UCSD-AML1 (cell line): Measurements from ENCODE around the gene AP2A2.
"Not testable (repeated sequence)": the region's sequence is repeated elsewhere in the genome, so short reads cannot be mapped to it uniquely, and the experiment has no call there.

ENCODE experiments used
- DNase-seq: peaks from one replicate; lab custom pipeline; 2025; ENCODE audit not compliant: unreplicated experiment; lab: John Stamatoyannopoulos, UW

The AP2A2 gene

GRCh38 chr11:972523-973211, 47.0 kb downstream of the AP2A2 start:
- DNase-seq = no peak

- no peak for DNase-seq
Measured at GRCh38 chr11:973237-973636, 47.6 kb downstream of the AP2A2 start.

- not testable (repeated sequence) for DNase-seq
Measured at GRCh38 chr11:975376-975775, 49.7 kb downstream of the AP2A2 start.

DNA sequence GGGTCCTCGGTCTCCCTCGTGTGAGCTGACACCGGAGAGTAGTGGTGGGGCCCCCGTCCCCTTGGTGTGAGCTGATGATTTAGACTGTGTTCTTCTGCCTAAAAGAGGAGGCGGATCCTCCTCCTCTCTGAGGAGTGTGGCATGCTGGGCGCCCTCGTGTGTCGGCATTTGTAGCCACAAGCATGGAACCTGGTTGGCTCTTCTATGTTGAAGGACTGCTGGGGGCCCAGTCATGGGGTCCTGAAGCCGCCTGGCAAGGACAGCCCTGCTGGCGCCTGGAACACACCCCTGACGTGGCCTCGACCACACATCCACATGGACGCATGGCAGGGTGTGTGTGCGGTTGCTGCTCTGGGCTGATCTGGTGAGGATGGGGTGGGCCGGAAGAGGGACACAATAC, 50.2 kb downstream of the AP2A2 start:
- DNase-seq = peak; percentile 43

- DNase-seq = no peak
Measured at GRCh38 chr11:976431-977160, 50.9 kb downstream of the AP2A2 start.

DNA sequence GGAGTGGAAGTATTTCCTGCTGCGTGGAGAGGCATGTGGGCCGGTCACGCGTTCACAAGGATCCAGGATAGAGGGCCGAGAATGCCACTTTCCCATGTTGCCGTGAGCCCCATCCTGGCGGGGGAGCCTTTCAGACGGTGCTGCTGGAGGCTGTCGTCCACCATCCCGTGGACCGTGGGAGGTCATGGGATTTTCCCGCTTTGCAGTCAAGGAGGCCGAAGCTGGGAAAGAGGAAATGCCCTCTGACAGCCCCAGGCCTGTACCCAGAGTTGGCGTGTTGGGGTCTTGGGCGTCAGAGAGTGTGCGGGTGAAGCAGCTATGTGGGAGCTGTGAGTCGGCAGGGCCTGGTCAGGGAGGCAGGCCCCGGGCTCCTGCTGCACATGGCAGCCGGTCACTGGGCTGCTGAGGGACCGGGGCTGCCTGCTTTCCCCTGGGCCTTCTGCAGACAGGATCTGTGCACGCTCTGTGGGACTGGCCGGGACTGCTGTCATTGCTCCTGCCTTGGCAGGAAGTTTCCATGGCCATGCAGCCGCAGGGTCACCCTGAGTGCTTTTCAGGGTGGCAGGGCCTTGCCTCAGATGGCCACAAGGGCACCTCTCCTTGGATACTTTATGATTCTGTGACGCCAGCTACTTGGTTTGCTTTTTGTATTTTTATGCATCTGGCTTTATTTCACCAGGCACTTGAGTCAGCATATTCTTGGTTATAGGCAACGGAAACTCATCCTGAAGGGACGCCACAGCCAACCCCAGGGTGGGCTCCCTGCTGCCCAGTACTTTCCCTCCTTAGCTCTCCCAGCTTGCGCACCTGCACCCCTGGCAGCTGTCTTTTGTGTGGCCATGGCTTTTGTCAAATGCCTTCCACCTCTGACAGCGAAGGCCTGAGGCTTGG, 52.4 kb downstream of the AP2A2 start:
- no peak for DNase-seq

DNA sequence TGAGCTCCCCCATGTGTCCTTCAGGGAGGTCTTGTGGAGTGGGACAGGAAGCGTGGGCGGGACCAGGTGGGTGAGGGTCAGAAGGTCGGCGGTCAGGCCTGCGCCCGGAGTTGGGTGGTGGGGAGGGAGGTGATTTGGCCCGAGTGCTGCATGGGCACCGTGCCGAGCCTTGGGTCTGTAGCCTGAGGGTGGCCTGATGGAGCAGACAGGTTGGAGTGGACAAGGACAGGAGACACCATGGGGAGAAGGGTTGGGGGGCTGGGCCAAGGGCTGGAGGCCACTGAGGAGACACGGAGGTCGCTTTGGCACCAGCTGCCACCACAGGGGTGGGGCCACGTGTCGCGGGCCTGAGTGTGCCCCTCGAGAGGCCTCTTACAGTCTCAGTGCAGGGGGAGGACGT, 53.1 kb downstream of the AP2A2 start:
- DNase-seq = no peak

DNA sequence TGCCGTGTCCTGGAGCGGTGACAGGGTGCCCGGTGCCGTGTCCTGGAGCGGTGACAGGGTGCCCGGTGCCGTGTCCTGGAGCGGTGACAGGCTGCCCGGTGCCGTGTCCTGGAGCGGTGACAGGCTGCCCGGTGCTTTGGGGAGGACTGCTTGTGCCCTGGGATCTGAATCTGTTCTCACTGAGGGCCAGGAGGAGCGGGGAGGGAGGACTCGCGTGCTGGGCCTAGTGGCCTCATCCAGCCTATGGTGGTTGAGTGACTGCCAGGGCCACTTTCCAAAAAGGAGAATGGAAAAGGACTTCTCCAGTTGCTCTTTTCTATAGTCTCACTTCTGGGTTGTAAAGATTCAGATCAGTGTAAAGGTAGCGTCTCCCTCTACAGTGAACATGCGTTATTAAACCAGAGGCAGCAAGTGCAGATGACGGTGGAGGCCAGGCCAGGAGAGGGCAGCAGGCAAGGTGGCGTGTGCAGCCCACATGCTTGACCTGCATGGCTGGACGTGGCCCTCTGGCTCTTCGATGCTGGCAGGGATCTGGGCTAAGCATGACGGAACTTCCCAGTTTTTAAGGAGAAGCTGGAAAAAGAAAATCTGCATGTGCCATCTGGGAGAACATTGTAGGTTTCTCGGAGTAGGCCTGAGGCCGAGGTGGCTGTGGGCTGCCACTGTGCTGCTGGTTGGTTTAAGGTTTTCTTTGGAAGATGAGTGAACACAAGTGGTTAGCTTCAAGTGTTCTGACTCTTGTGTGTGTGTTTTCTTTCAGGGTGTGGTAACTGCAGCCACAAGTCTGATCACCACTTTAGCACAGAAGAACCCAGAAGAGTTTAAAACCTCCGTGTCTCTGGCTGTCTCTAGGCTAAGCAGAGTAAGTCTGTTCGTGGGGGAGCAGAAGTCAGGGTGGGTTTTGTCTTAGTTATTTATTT, 55.0 kb downstream of the AP2A2 start:
- no peak for DNase-seq

GRCh38 chr11:981764-982163, 56.1 kb downstream of the AP2A2 start:
- no peak for DNase-seq

DNA sequence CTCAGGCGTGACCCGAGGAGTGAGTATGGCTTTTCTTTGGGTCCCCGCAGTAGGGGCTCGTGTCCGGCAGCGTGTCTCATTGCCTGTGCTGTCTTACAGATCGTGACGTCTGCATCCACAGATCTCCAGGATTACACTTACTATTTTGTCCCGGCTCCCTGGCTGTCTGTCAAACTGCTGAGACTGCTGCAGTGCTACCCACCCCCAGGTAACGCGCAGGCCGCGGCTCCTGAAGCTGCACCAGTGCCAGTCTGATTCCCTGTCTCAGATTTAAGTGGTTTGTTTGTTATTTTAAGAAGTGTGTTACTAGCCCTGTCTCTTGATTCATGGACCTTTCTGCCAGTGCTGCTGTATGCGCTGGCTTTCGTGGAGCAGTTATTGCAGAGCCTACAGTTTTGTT, 58.9 kb downstream of the AP2A2 start:
- no peak for DNase-seq

DNA sequence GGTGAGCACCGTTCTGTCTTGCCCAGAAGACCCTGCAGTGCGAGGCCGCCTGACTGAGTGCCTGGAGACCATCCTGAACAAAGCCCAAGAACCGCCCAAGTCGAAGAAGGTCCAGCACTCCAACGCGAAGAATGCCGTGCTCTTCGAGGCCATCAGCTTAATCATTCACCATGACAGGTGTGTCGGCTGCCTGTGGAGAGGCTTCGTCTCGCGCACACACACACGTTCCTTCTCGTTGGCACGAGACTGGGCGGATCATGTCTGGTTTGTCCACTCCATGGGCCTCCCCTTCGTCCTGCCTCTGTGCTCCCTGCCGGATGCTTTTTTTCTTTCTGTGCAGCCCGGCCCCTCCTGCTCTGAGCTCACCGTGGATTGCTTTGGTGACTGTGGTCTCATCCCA, 59.7 kb downstream of the AP2A2 start:
- DNase-seq = no peak

DNA sequence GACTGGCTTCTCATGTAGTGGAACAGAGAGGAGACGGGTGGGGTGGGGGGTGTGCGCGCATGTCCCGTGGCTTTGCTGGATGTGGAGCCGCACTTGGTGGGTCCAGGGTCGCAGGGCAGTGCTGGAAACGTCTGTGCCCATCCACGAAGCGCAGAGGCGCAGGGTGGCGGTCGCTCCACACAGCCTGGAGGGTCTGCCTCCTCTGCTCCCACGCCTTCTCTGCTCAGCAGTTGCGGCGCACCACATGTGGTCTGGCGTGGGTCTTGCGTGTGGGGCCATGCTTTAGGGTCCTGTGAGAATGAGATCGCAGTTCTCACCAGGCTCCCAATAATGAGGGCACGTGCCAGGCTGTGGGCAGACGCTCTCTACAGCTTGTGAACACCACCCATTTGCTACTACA, 60.2 kb downstream of the AP2A2 start:
- no peak for DNase-seq

GRCh38 chr11:986270-986951, 60.7 kb downstream of the AP2A2 start:
- no peak for DNase-seq

- DNase-seq = no peak
Measured at GRCh38 chr11:986952-987305, 61.3 kb downstream of the AP2A2 start.

DNA sequence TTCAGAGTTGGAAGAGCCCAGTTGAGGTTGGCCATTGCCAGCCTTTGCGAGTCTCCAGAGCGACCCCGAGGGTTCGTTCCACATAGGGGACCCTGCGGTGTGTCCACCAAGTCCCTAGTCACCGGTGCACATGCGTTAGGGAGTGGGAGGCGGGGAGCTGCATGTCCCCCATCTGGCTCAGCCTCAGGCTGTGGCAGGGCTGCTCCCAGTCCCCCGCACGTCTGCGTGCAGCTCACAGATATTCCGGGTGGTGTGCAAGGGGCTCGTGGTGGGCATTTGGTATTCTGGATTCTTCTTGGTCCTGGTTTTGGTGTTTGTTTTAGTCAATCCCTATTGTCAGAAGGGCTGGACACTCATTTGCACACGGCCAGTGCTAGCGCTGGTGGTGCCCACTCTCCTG, 62.0 kb downstream of the AP2A2 start:
- DNase-seq = no peak

GRCh38 chr11:990101-990500, 64.4 kb downstream of the AP2A2 start:
- no peak for DNase-seq

DNA sequence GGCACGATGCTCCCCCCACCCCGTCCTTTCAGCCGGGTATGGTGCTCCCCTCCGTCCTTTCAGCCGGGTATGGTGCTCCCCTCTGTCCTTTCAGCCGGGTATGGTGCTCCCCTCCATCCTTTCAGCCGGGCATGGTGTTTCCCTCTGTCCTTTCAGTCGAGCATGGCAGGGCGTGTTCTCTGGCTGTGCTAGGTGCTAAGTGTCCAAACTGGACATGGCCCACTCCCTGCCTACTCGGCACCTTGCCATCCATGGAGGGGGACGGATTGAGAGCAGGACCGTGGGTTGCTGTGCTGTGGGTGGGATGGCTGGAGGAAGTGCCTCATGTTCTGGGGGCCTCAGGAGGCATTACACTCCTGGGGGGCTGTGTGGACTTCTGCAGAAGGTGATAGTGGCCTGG, 65.4 kb downstream of the AP2A2 start:
- no peak for DNase-seq

- DNase-seq = no peak
Measured at GRCh38 chr11:991711-992307, 66.1 kb downstream of the AP2A2 start.

DNA sequence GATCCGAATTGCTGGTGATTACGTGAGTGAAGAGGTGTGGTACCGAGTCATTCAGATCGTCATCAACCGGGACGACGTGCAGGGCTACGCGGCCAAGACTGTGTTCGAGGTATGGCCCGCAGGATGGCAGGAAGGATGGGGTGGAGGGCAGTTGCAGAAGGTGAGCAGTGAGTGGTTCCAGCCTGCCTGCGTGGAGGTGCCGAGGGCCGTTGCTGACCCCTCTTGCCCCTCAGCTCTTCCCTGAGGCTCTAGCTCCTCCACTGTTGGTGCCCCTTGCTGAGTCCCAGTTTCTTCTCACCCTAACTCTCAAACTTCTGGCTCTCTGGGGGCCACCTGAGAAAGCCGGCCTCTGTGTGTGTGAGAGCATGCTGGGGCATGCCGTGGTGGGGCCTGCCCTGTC, 66.9 kb downstream of the AP2A2 start:
- DNase-seq = no peak

GRCh38 chr11:993632-994167, 68.0 kb downstream of the AP2A2 start:
- no peak for DNase-seq
